ENCODE measurements around the gene STXBP3.

The STXBP3 gene

DNA sequence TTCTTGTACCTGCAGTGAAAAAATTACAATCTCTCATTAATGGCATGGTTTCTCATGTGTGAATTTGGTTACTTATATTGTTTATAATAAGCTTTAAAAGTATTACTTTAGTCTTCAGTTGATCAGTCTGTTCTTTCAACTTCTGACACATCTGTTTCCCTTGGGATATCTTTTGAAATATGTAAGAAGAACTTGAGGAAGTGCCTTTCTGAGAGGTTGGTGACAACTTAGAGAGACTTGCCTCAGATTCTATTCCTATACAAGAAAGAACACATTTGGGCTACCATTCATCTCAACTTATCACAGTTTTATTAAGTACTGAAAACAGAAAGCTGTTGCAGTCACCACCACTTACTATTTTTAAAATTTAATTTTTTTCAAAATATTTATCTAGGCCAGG is 102.3 kb downstream of the STXBP3 start:
- Histone ChIP-seq H3K4me1 (ENCODE audit: control insufficient read depth, insufficient read depth, low read depth, low read length) (no peaks in the 10 kb centered on the region), H3K9ac (ENCODE audit: low read length) (no peak overlapping the region), H3K36me3 (ENCODE audit: control insufficient read depth in 1 of 2, insufficient read depth in 2 of 2, low read depth in 1 of 2, low read length in 2 of 2) (no peaks in the 10 kb centered on the region), H2BK15ac (ENCODE audit: low read depth, poor library complexity, severe bottlenecking) (no peak overlapping the region), H3K4ac (ENCODE audit: low read depth in 1 of 2, low read length in 2 of 2) (no peak overlapping the region), H2AK5ac (ENCODE audit: low read length, severe bottlenecking) (no peak overlapping the region), H4K91ac (ENCODE audit: low read length) (no peak overlapping the region), H3K4me2 (ENCODE audit: low read length, poor library complexity, severe bottlenecking) (no peak overlapping the region), H3K18ac (ENCODE audit: low read depth in 1 of 2, low read length in 2 of 2) (no peak overlapping the region), H3K23ac (ENCODE audit: low read length in 2 of 2) (no peak overlapping the region), H2BK12ac (ENCODE audit: low read length in 2 of 2) (no peak overlapping the region), H3K27me3 (ENCODE audit: control insufficient read depth in 1 of 2, insufficient read depth in 1 of 2, low read length in 2 of 2) (no peaks in the 10 kb centered on the region), H3K4me3 (ENCODE audit: insufficient read depth in 1 of 2, low read depth in 1 of 2, low read length in 2 of 2) (no peak overlapping the region), H3K27ac (ENCODE audit: low read length, poor library complexity, severe bottlenecking) (no peak overlapping the region), H3K14ac (ENCODE audit: low read length in 2 of 2) (no peak overlapping the region), H4K8ac (ENCODE audit: low read length) (no peak overlapping the region), H2AFZ (ENCODE audit: low read depth, low read length) (no peak overlapping the region), H2BK5ac (ENCODE audit: low read depth, low read length, poor library complexity, severe bottlenecking) (no peak overlapping the region), H3K9me3 (ENCODE audit: control insufficient read depth, low read length) (no peaks in the 10 kb centered on the region), H3K79me1 (replicated peaks; ENCODE audit: low read length, poor library complexity, severe bottlenecking) (no peaks in the 10 kb centered on the region), H2BK120ac (ENCODE audit: low read depth, low read length) (no peak overlapping the region)
- DNase-seq = no peak

DNA sequence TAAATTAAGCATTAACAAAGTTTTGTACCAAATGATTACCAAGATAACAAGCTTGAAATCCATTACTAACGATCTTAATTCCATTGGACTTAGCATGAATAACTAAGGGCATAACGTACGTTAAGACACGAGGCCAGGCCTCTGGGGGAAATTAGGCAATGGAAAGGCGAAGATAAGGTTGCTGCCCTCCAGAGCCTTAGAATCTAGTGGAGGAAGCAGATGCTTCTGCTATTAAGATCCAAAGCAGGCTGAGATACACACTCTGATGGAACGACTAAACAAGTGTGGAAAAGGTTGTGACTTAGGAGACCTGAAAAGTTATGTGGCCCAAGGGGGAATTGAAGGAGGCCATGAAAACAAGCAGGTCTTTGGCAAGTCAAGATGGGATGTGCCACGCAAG is 104.5 kb downstream of the STXBP3 start:
- no peak overlapping the region for H2AK5ac ChIP-seq (ENCODE audit: low read length, severe bottlenecking)
- H2BK5ac ChIP-seq (ENCODE audit: low read depth, low read length, poor library complexity, severe bottlenecking) = no peak overlapping the region
- no peaks in the 10 kb centered on the region for H3K4me1 ChIP-seq (ENCODE audit: control insufficient read depth, insufficient read depth, low read depth, low read length)
- no peak overlapping the region for H2BK15ac ChIP-seq (ENCODE audit: low read depth, poor library complexity, severe bottlenecking)
- H3K9ac ChIP-seq (ENCODE audit: low read length) = no peak overlapping the region
- no peak overlapping the region for H2BK12ac ChIP-seq (ENCODE audit: low read length in 2 of 2)
- H3K18ac ChIP-seq (ENCODE audit: low read depth in 1 of 2, low read length in 2 of 2) = no peak overlapping the region
- H3K4ac ChIP-seq (ENCODE audit: low read depth in 1 of 2, low read length in 2 of 2) = no peak overlapping the region
- WGBS = 93% methylated on average over 7 of the region's 7 CpGs
- H4K8ac ChIP-seq (ENCODE audit: low read length) = no peak overlapping the region
- H3K36me3 ChIP-seq (ENCODE audit: control insufficient read depth in 1 of 2, insufficient read depth in 2 of 2, low read depth in 1 of 2, low read length in 2 of 2) = no peaks in the 10 kb centered on the region
- H3K79me1 ChIP-seq (replicated peaks; ENCODE audit: low read length, poor library complexity, severe bottlenecking) = no peaks in the 10 kb centered on the region
- no peak overlapping the region for H3K4me2 ChIP-seq (ENCODE audit: low read length, poor library complexity, severe bottlenecking)
- no peaks in the 10 kb centered on the region for H3K27me3 ChIP-seq (ENCODE audit: control insufficient read depth in 1 of 2, insufficient read depth in 1 of 2, low read length in 2 of 2)
- no peaks in the 10 kb centered on the region for H3K9me3 ChIP-seq (ENCODE audit: control insufficient read depth, low read length)
- no peak overlapping the region for H3K14ac ChIP-seq (ENCODE audit: low read length in 2 of 2)
- H3K4me3 ChIP-seq (ENCODE audit: insufficient read depth in 1 of 2, low read depth in 1 of 2, low read length in 2 of 2) = no peak overlapping the region
- no peak for DNase-seq
- H3K27ac ChIP-seq (ENCODE audit: low read length, poor library complexity, severe bottlenecking) = no peak overlapping the region
- no peak overlapping the region for H2BK120ac ChIP-seq (ENCODE audit: low read depth, low read length)
- H3K23ac ChIP-seq (ENCODE audit: low read length in 2 of 2) = no peak overlapping the region
- H2AFZ ChIP-seq (ENCODE audit: low read depth, low read length) = no peak overlapping the region
- H4K91ac ChIP-seq (ENCODE audit: low read length) = no peak overlapping the region

DNA sequence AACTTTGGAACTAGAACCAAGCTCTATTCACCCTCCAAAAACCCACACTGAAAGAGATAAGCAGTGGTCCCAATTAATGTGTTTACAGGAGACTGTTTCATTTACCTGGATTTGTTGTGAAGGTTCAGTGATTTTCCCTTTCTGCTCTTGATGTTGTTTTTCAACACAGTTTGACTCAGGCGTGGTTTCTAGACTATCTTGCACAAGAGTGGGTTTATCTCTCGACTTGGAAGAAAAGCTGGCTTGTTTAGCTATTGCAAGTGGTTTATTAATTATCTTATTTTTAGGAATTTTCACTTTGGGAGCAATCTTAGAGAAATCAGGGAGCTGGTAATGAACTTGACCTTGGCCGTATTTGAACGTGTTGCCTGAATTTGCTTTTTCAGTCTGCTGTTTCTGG is 105.1 kb downstream of the STXBP3 start:
- Histone ChIP-seq H3K9ac (ENCODE audit: low read length) (peak overlapping the region; percentile 53), H3K23ac (ENCODE audit: low read length in 2 of 2) (no peak overlapping the region), H4K8ac (ENCODE audit: low read length) (no peak overlapping the region), H3K27me3 (ENCODE audit: control insufficient read depth in 1 of 2, insufficient read depth in 1 of 2, low read length in 2 of 2) (no peaks in the 10 kb centered on the region), H3K4me3 (ENCODE audit: insufficient read depth in 1 of 2, low read depth in 1 of 2, low read length in 2 of 2) (peak overlapping the region in 1 of 2 experiments; percentile 64), H4K91ac (ENCODE audit: low read length) (no peak overlapping the region), H3K36me3 (ENCODE audit: control insufficient read depth in 1 of 2, insufficient read depth in 2 of 2, low read depth in 1 of 2, low read length in 2 of 2) (no peaks in the 10 kb centered on the region), H2BK15ac (ENCODE audit: low read depth, poor library complexity, severe bottlenecking) (no peak overlapping the region), H3K14ac (ENCODE audit: low read length in 2 of 2) (no peak overlapping the region), H3K4ac (ENCODE audit: low read depth in 1 of 2, low read length in 2 of 2) (no peak overlapping the region), H3K4me1 (ENCODE audit: control insufficient read depth, insufficient read depth, low read depth, low read length) (no peaks in the 10 kb centered on the region), H2BK120ac (ENCODE audit: low read depth, low read length) (no peak overlapping the region), H2BK12ac (ENCODE audit: low read length in 2 of 2) (no peak overlapping the region), H2AK5ac (ENCODE audit: low read length, severe bottlenecking) (no peak overlapping the region), H3K79me1 (replicated peaks; ENCODE audit: low read length, poor library complexity, severe bottlenecking) (no peaks in the 10 kb centered on the region), H3K4me2 (ENCODE audit: low read length, poor library complexity, severe bottlenecking) (no peak overlapping the region), H3K18ac (ENCODE audit: low read depth in 1 of 2, low read length in 2 of 2) (no peak overlapping the region), H2AFZ (ENCODE audit: low read depth, low read length) (no peak overlapping the region), H3K27ac (ENCODE audit: low read length, poor library complexity, severe bottlenecking) (no peak overlapping the region), H3K9me3 (ENCODE audit: control insufficient read depth, low read length) (no peaks in the 10 kb centered on the region), H2BK5ac (ENCODE audit: low read depth, low read length, poor library complexity, severe bottlenecking) (no peak overlapping the region)
- DNase-seq = no peak
- WGBS = 92% methylated on average over 4 of the region's 4 CpGs

DNA sequence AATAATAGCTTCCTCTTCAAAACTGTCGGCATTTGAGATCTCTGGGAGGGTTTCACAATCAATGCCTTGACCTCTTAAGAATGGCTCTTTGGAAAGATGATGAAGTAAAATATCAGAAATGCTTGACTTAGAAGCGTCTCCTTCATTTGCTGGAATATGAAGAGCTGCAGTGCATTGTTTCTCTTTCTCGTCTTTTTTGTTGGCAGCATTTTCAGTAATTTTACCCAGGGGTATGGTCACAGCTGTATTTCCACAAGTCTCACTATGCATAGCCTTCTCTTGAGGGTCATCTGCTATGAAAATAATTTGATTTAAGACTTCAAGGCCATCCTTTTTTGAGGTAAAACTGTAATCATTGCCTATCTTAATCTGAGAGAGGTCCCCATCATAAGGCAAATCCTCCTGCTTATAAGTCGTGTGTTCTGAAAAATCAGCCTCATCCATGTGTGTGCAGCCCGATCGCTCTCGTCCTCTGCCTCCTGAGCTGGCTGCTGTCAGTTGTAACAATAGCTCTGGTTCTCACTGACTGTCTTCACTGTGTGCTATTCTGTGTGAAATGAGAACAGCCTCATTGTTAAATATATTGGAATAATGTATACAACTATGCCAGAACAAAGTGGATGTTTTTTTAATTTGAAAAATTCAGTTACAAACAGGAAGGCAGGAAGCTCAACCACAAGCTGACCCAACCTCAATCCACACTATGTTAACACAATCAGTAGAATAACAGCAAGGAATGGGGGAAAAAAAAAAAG is 105.9 kb downstream of the STXBP3 start:
- no peaks in the 10 kb centered on the region for H3K36me3 ChIP-seq (ENCODE audit: control insufficient read depth in 1 of 2, insufficient read depth in 2 of 2, low read depth in 1 of 2, low read length in 2 of 2)
- no peaks in the 10 kb centered on the region for H3K27me3 ChIP-seq (ENCODE audit: control insufficient read depth in 1 of 2, insufficient read depth in 1 of 2, low read length in 2 of 2)
- H2BK5ac ChIP-seq (ENCODE audit: low read depth, low read length, poor library complexity, severe bottlenecking) = no peak overlapping the region
- no peaks in the 10 kb centered on the region for H3K79me1 ChIP-seq (replicated peaks; ENCODE audit: low read length, poor library complexity, severe bottlenecking)
- no peak for DNase-seq
- peak overlapping the region; percentile 53 for H3K9ac ChIP-seq (ENCODE audit: low read length)
- no peak overlapping the region for H3K4ac ChIP-seq (ENCODE audit: low read depth in 1 of 2, low read length in 2 of 2)
- H3K4me2 ChIP-seq (ENCODE audit: low read length, poor library complexity, severe bottlenecking) = no peak overlapping the region
- no peak overlapping the region for H2BK120ac ChIP-seq (ENCODE audit: low read depth, low read length)
- no peak overlapping the region for H3K27ac ChIP-seq (ENCODE audit: low read length, poor library complexity, severe bottlenecking)
- no peak overlapping the region for H3K14ac ChIP-seq (ENCODE audit: low read length in 2 of 2)
- no peak overlapping the region for H2AK5ac ChIP-seq (ENCODE audit: low read length, severe bottlenecking)
- no peak overlapping the region for H3K18ac ChIP-seq (ENCODE audit: low read depth in 1 of 2, low read length in 2 of 2)
- no peak overlapping the region for H2BK12ac ChIP-seq (ENCODE audit: low read length in 2 of 2)
- 92% methylated on average over 7 of the region's 7 CpGs for WGBS
- H3K9me3 ChIP-seq (ENCODE audit: control insufficient read depth, low read length) = no peaks in the 10 kb centered on the region
- no peak overlapping the region for H4K8ac ChIP-seq (ENCODE audit: low read length)
- H3K23ac ChIP-seq (ENCODE audit: low read length in 2 of 2) = no peak overlapping the region
- no peak overlapping the region for H2AFZ ChIP-seq (ENCODE audit: low read depth, low read length)
- H2BK15ac ChIP-seq (ENCODE audit: low read depth, poor library complexity, severe bottlenecking) = no peak overlapping the region
- H3K4me3 ChIP-seq (ENCODE audit: insufficient read depth in 1 of 2, low read depth in 1 of 2, low read length in 2 of 2) = peak overlapping the region in 1 of 2 experiments; percentile 64
- H4K91ac ChIP-seq (ENCODE audit: low read length) = no peak overlapping the region
- H3K4me1 ChIP-seq (ENCODE audit: control insufficient read depth, insufficient read depth, low read depth, low read length) = no peaks in the 10 kb centered on the region
